ENCODE measurements around the gene SYTL5.

The SYTL5 gene

DNA sequence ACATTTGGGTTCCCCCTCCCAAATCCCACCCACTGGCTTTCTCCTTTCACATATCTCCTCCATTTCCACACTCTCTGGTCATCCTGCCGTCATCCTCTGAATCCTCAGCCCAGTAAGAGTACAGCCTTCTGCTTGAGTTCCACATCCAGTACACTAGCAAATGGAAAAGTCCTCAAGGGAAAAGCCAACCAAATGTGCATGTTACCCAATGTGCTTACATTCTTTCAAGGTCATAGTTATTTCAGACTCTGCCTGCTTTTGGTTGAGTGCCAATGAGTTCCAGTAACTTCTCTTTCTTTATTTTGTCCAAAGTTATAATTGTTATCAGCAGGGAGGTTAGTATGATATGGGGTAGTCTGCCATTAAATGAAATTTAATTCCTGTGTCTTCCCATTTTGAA is 136.3 kb downstream of the SYTL5 start:
- DNase-seq (ENCODE audit: low spot score) = no peak

DNA sequence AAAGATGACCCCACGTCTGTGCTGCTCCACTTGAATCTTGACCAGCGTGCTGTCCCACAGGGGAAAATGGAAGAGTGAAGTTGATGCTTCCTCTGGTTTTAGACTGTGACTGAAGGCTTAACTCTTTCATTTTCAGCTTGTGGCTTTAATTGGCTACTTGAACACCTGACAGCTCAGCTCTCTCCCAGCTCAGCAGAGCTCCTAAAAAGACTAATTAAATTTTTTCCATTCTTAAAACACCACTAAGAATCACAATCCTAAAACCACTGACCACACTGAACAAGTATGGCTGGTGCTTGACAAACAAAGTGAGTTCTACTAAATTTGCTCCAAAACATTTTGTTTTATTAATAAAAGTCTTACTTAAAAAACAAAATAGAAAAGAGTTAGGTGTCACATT is 142.7 kb downstream of the SYTL5 start:
- DNase-seq (ENCODE audit: low spot score) = no peak

DNA sequence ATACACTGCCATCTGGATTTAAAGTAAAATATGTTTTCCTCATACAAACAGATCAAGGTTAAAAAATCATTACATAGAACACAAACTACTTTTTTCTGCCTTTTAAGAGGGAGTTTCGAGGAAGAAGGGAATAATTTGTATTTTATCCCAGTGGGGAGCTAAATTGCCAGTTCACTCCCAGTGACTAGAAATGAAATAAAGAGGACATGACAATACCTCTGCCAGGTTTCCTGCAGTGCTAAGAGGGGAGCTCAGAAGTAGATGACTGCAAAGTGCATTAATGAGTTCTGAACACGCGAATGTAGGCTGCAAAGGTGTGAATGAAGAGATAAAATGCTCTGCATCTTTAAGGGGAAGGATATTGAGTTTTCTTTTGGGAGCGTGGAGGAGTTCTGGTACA is 144.6 kb downstream of the SYTL5 start:
- no peak for DNase-seq (ENCODE audit: low spot score)

DNA sequence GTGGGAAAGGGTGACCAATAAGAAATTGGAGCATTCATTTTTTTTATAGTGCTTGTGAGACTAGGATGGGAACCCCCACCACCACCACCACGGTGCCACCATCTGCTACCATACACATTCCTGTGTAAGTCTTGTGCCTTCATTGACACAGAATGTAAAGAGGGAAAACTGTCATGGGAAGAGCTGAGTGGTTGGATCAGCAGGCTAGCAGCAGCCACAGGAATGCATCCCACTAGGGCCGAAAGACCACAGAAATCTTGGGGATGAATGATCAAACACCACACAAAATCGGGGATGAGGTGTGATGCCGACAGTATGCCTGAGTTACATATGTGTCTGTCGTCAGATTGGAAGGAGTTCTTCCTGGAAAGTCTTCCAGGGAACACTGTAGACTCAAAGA is 145.1 kb downstream of the SYTL5 start:
- peak; percentile 58 for DNase-seq (ENCODE audit: low spot score)

DNA sequence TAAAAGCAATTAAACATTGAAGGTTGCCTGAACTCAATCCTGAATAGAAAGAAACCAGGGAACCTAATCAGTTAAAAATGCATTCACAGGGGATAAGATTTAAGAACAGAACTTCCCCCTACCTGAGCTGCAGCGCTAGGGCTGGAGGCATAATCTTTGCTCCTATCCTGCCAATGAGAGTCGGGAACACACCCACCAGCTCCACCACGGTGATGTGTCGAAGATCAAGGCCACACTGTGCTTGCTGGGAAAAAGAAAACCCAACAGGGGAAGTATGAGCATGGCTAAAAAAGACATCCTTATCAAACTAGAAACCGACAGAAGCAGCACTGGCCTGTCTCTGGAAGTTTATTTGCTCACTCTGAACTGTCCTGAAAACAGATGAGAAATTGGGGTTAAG is 148.0 kb downstream of the SYTL5 start:
- no peak for DNase-seq (ENCODE audit: low spot score)

DNA sequence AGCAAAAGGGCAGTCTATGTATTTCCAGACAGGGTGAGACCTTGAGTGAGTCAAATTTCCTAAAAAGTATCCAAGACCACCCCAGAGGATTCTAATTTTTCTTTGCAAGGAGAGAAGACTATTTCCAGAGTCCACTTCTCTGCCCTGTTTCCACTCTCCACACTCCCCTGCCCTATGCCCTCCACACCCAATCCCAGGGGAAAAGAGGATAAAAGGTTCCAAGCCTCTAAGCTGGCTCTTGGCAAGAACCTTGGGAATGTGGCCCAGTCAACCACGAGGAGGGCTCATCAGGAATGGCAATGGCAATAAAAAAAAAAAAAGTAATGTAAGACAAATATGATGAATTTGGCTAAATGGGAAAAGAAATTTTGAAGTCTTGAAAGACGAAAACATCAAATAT is 148.5 kb downstream of the SYTL5 start:
- no peak for DNase-seq (ENCODE audit: low spot score)

DNA sequence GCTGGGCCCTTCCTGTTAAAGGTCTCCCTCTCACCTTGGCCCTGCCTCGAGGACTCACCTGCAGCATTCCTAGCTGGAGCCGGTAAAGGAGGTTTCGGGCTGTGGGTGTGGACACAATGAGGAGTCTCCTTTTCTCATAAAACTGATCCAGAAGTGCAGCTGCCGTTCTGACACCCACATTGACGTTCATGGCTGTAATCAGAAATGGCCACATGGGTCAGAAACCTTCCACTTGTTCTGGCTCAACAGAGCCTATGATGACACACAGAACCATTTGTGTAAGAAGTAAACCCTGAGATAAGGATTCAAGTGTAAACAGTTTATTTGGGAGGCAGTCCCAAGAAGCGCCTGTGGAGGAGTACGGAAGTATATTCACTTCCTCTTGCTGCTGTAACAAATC is 150.5 kb downstream of the SYTL5 start:
- DNase-seq (ENCODE audit: low spot score) = no peak

DNA sequence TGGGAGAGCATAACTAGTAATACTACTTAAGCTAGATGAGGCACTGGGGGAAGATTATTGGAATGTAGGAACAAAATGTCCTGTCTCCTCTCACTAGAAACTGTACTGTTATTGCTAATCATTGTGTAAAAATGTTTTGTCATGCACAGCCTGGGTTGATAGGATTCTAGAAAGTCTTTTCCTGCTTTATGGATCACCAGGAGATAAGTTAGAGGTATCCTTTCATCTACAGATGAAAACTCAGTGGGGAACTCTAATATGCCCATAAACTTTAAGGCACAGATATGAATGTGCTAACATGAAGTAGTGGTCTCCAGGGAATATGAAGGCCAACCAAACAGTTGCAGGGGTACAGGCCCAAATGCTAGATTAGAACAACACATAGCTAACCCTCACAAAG is 156.8 kb downstream of the SYTL5 start:
- no peak for DNase-seq (ENCODE audit: low spot score)

DNA sequence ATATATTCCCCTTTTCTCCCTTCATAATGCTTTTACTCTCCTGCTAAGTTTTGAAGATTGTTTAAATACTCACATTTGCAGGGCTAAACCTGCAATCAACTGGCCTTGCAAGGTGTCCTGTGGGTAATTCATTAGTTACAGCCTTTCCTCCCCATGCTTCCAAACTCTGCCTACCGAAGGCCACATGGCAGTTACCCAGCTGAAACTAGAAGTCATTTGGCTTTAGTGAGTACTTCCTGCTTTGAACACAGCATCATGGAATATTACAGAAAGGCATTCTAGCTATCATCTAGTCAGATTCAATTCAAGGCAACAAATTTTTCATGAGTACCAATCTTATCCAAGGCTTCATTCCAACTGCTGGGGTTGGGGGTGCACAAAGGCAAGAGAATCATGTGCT is 158.7 kb downstream of the SYTL5 start:
- no peak for DNase-seq (ENCODE audit: low spot score)

DNA sequence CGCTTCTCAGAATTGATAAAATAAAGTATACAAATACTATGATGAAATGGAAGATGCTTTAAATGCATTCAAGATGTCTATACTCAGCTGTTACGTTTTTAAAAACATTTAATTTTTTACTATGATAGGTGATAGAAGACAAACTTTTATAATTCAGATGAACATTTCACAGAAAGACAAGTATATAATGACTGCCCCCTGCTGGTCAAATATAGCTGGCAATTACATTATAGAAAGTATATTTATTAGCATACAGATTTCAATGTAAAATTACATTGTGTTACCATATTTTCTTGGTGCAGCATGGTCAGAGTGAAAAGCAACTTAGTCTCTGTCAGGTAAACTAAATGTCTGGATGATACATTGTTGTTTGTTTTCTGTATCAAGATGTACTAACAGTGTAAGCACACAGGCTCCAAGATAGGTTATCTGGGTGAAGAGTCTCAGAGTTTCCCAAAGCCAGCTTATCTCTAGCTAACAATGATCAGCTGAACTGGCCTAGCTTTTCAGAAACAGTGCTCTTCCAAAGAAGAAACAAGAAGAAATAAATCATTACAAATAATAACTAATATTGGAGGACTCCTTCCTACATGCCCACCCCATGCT is 160.2 kb downstream of the SYTL5 start:
- DNase-seq (ENCODE audit: low spot score) = peak; percentile 11

DNA sequence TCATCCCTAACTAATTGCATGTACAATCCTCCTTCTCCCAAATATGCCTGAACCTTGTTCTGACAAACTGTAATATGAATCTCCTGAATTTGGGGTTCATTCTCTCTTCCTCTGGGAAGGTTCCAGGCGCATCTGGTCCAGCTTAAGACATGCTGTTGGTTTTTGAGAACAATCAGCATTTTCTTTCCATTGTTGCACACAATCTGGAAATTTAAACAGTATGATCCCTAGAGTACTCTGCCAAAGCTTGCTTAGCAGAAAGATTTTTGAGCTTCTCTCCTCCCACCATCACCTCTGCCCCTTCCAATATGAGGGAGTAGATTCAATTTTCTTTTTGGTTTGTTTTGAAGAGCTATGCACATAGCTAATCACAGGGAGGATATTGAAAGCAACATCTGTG is 164.2 kb downstream of the SYTL5 start:
- DNase-seq (ENCODE audit: low spot score) = no peak

DNA sequence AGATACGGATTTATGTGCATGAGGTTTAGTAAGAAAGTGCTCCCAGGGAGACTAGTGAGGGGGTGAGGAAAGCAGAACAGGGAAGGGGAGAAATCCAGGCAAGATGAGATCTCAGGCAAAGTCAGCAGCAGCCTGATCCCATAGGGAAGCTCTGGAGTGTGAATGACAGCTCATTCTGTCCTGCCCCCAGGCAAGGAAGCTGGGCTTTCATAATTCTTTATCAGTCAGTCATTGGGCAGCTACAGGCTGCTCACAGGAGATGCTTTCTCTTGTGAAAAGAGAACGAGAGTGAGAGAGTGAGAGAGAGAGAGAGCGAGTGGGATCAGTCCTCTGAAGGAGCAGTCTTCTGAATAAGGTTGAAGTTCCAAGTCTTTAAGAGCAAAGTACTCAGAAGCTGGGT is 166.2 kb downstream of the SYTL5 start:
- no peak for DNase-seq (ENCODE audit: low spot score)

DNA sequence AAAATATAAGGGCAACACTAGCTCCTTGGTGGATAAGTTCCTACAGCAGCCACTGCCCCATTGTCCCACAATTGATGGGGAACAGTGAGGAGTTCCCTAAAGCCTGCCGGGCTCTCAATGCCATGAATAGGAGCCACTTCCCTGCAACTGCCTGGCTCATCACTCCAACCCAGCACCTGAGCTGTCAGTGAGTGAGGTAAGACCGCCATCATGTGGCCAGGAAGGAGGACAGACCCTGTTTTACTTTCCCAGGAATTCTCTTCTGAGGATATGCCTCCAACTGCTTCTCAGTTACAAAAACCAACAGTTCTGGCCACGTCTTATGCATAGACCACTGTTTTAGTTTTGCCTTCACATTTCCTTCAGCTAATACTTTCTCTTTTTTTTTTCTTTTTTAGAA is 168.8 kb downstream of the SYTL5 start:
- peak; percentile 61 for DNase-seq (ENCODE audit: low spot score)

DNA sequence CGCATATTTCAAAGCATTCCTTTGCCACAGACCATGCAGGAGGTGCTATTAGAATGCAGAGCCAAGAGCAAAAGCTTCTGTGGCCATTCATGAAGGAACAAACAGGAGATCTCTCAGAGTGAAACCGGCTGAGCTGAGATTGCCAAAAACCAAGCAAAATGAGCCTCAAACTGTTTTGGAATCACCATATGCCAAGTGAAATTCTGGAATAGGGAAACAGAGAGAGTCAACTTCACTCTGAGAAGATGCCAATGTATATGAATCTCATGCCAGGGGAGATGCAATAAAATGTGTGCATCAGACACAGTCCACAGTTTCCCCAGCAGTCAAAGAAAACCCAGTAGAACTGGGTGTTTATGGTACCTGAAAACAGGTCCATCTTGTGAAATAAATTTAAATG is 172.0 kb downstream of the SYTL5 start:
- DNase-seq (ENCODE audit: low spot score) = no peak
